Urothelium cell line (cell line): Measurements from ENCODE around the gene COL27A1.

Experiments
- DNase-seq: peaks from one replicate; pipeline ENCODE4 v3.0.0; 2011; ENCODE audit warnings: low spot score, mixed read lengths
- FAIRE-seq: peaks from 2 replicates; lab custom pipeline; 2011; peaks lifted over from hg19 to GRCh38; lab: Jason Lieb, UNC

Gene COL27A1

DNA sequence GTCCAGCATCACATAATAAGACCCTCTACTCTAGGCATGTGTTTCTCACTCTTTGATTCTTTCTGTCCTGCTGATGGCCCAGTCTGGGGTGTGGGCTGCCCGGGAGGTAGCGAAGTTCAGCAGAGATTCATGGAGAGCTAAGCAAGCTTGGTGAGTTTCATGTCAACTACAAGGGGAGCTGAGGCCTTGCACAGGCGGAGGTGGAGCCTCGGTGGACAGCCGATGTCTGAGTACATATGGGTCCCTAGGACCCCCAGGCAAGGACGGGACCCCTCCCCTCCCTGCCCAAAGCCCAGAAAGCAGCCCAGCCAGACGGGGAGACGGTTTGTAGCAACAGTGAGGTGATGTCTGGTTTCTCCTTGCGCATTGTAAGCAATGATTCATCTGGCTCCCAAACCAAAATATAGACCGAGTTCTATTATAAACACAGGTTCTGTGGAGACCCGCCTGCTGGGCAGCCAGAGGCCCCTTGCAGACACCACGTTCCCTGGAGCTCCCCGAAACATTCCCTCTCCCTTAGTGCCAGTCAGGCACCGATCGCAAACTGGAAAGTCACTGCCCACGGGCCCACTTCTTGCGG lies 45.5 kb downstream of the COL27A1 start:
- FAIRE-seq: no peak
- no peak for DNase-seq

GRCh38 chr9:114202396-114202795 lies 47.1 kb downstream of the COL27A1 start:
- no peak for DNase-seq
- no peak for FAIRE-seq

DNA sequence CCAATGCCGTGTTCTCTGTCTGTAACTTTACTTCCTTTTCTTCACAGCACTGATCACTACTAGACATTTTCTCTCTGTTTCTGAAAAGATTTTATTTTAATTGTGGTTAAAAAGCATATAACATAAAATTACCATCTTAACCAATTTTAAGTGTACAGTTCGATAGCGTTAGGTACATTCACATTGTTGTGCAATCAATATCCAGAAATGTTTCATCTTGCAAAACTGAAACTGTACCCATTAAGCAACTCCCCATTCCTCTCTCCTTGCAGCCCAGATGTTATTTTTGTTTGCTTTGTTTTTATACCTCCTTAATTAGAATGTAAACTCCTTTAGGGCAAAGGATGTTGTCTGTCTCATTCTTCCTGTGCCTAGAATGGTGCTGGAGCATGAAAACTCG lies 47.5 kb downstream of the COL27A1 start:
- DNase-seq (no peak), FAIRE-seq (no peak)

DNA sequence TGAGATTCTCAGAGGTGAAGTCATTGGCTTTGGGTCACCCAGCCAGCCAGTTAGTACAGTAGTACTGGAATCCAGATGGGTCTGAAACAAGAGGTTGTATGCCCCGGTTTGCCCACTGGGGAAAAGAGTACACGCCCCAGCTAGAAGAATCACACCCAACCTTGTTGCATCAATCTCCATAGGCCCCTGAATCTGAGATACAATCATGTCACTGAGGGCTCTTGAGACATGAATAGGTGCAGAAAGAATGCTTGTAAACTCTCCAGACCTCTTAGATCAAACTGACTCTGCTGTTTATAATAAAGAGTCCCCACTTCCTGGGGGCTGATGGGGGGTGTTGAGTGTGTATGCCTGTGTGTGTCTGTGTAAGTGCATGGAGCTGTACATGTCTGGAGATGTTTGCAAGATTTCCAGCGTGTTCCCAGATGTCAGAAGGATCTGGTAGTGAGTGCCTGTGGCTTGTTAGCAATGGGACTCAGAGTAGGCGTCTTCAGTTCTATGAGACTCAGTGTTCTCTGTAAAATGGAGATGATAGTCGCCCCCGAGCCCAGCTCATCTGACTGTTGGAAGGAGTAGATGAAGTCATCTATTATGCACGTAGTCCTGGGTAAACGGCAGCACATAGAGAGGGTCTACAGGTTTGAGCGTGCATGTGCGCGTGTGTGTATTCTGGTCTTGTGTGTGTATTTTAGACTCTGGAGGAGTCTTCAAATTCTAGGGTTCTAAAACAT lies 48.2 kb downstream of the COL27A1 start:
- DNase-seq (no peak), FAIRE-seq (no peak)

- FAIRE-seq (no peak), DNase-seq (no peak)
These were observed 48.9 kb downstream of the COL27A1 start for GRCh38 chr9:114204265-114204664.

GRCh38 chr9:114205171-114206015 lies 50.1 kb downstream of the COL27A1 start:
- DNase-seq: no peak
- FAIRE-seq: no peak

GRCh38 chr9:114206221-114206789 lies 51.0 kb downstream of the COL27A1 start:
- FAIRE-seq: no peak
- no peak for DNase-seq

DNA sequence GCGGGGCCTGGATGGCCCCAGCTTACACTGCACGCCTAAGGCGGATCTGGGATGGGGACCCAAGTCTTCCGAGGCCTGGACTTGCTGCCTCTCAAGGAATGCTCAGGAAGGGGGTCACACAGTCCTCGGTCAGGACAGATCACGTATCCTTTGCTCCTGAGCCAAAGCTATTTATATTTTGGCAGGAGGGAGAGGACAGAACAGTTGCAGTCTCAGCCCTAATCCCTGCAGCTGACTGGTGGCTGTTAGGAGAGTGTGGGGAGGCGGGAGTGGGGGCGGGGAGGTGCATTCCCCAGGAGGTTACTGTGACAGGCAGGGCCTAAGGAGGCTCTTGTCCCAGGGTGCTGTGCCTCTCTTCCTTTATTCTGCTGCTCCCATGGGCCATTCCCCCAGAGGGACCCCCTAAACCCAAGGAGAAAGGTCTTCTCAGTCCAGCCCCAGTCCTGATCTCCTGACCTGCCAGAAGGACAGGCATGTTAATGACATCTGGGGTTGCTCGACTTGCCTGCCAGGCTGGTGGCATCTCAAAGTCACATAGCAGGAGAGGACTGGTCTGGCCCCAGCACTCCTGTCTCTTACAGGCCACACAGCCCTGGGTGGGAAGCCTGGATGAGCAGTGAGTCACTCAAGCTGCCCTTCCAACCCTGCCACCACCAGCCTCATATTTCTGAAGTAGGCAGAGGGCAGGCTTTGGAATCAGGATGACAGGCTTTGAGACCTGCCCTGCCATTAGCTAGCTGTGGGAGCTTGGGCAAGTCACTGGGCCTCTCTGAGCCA lies 51.9 kb downstream of the COL27A1 start:
- DNase-seq (no peak), FAIRE-seq (no peak)

- DNase-seq: no peak
- FAIRE-seq: no peak
These were observed 52.5 kb downstream of the COL27A1 start for GRCh38 chr9:114207845-114208244.

DNA sequence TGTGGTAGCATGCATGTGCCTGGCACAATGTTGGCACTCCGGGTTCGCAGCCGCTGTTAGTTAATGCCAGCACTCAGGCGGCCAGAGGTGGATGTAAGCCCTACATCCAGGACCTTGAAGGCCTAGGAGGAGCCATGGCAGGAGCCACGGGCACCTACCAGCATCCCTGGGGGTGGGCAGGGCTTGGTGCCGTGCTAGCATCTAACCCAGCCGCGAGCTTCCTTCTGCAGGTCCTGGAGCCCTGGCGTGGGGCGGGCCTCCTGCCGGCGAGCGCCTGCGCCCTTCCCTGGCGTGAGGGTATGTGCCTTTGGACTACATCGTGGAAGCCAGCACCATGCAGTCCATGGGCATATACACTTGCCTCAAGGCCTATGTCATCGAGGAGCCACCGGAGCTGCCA lies 53.8 kb downstream of the COL27A1 start:
- no peak for FAIRE-seq

GRCh38 chr9:114210136-114210535 lies 54.8 kb downstream of the COL27A1 start:
- DNase-seq (no peak), FAIRE-seq (no peak)

More for the DNA sequence above, 53.8 kb downstream of the COL27A1 start:
- no peak for DNase-seq

DNA sequence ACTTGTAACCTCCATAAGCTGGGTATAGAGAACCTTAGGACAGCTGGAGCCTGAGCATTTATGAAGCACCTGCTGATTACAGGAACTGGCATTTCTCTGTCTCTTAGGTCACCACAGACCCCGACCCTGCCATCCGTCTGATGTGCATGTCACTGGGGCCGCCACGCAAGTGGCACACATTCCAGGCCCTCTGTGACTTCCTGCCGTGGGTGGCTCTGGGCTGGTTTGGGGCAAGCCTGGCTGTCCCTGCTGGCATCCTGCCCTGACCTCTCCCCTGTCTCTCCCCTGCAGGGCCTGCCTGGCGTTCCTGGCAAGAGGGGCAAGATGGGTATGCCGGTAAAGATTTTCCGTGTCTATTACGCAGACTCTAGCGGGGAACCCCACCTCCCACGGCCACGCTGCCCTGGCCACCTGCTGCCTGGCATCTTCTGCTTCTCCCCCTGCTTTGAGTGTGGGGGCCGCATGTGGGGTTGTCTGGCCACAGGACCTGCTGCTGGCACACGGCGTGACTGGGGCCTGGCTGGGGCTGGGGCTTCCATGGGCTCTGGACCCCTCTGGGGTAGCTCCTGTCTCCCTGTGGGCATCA lies 55.4 kb downstream of the COL27A1 start:
- DNase-seq: no peak
- no peak for FAIRE-seq

- no peak for DNase-seq
- no peak for FAIRE-seq
These were observed 57.5 kb downstream of the COL27A1 start for GRCh38 chr9:114212826-114213225.

- no peak for FAIRE-seq
- DNase-seq: no peak
These were observed 58.2 kb downstream of the COL27A1 start for GRCh38 chr9:114213566-114213965.

- DNase-seq: no peak
- FAIRE-seq: no peak
These were observed 58.8 kb downstream of the COL27A1 start for GRCh38 chr9:114214181-114214580.

- DNase-seq: no peak
- FAIRE-seq: no peak
These were observed 59.5 kb downstream of the COL27A1 start for GRCh38 chr9:114214686-114215414.

GRCh38 chr9:114216081-114216480 lies 60.7 kb downstream of the COL27A1 start:
- FAIRE-seq (no peak), DNase-seq (no peak)

- DNase-seq (no peak), FAIRE-seq (no peak)
These were observed 61.6 kb downstream of the COL27A1 start for GRCh38 chr9:114216976-114217375.

DNA sequence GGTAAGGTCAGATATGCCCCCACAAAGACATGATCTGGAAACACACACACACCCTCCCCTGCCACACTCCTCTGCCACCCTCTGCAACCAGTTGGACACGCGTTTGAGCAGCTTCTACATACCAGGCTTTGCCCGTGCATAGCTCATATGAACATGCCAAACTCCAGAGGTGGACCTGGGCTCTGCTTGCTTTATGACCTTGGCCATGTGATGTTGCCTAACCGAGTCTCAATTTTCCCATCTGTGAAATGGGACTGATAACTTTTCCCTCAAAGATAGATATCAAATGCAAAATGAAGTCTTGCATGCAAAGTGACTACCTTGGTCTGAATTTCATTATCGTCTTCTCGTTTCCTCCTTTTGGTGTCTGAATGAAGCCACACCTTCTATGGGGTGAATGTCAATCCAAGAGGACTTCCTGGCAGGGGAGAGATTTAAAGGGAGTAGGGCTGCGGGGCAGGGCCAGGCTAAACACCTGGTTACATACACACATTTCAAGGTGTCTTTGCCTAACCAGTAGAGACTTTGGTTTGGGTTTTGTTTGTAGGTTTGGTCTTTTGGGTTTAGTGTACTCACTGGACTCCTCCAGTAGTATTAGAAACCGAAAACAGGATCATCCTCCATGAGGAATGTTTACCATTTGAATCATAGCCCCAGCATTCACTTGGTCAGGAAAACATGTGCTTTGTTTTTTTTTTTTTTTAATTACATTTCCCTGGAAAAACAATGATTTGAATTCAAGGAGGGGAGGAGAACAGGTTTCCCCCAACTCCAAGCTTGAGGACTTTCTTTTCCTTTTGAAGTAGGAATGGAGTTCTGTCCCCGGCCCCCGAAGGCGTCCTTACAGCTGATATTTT lies 63.2 kb downstream of the COL27A1 start:
- no peak for FAIRE-seq

More for the DNA sequence above, 63.2 kb downstream of the COL27A1 start:
- no peak for DNase-seq
